Activated CD8-positive, alpha-beta memory T cell treated with anti-CD3 and anti-CD28 coated beads for 24 hours (primary cell): ENCODE measurements around the gene MGST3.
A peak's percentile ranks its signal among the peaks of the same experiment; 100 is the strongest.
"Not testable (repeated sequence)": the region's sequence is repeated elsewhere in the genome, so short reads cannot be mapped to it uniquely, and the experiment has no call there.

ENCODE experiments used
- DNase-seq: peaks from one replicate; pipeline ENCODE4 v3.0.0-alpha.2; 2020

Gene MGST3

GRCh38 chr1:165629848-165630628, 996 bp upstream of the MGST3 start:
- no peak for DNase-seq

GRCh38 chr1:165631342-165632151, 513 bp downstream of the MGST3 start:
- DNase-seq, result peak; percentile 75

- DNase-seq, result no peak
These were observed 1.1 kb downstream of the MGST3 start for GRCh38 chr1:165632152-165632469.

GRCh38 chr1:165632491-165632890, 1.5 kb downstream of the MGST3 start:
- DNase-seq, result no peak

GRCh38 chr1:165633614-165634013, 2.6 kb downstream of the MGST3 start:
- DNase-seq, result no peak

GRCh38 chr1:165634154-165634921, 3.3 kb downstream of the MGST3 start:
- DNase-seq, result no peak

GRCh38 chr1:165635329-165635728, 4.3 kb downstream of the MGST3 start:
- DNase-seq, result no peak

GRCh38 chr1:165635823-165636222, 4.8 kb downstream of the MGST3 start:
- DNase-seq, result no peak

- no peak for DNase-seq
These were observed 6.4 kb downstream of the MGST3 start for GRCh38 chr1:165637427-165637826.

GRCh38 chr1:165638211-165638610, 7.2 kb downstream of the MGST3 start:
- DNase-seq, result not testable (repeated sequence)

- no peak for DNase-seq
These were observed 9.0 kb downstream of the MGST3 start for GRCh38 chr1:165639821-165640623.

- DNase-seq, result no peak
These were observed 10.4 kb downstream of the MGST3 start for GRCh38 chr1:165641231-165641987.

- DNase-seq, result no peak
These were observed 13.2 kb downstream of the MGST3 start for GRCh38 chr1:165644064-165644735.

- DNase-seq, result no peak
These were observed 14.8 kb downstream of the MGST3 start for GRCh38 chr1:165645654-165646366.

- DNase-seq, result no peak
These were observed 16.5 kb downstream of the MGST3 start for GRCh38 chr1:165647517-165647916.

GRCh38 chr1:165647970-165648369, 16.9 kb downstream of the MGST3 start:
- no peak for DNase-seq

GRCh38 chr1:165648919-165649572, 18.0 kb downstream of the MGST3 start:
- DNase-seq, result no peak

GRCh38 chr1:165650981-165651625, 20.1 kb downstream of the MGST3 start:
- DNase-seq, result no peak

- not testable (repeated sequence) for DNase-seq
These were observed 27.9 kb downstream of the MGST3 start for GRCh38 chr1:165658766-165659580.
